Ovary (tissue), 10 donors: ENCODE data around the gene GOLGA8K. TPM values are rescaled to one million over a fixed set of nuclear protein-coding genes. Genes with fewer than 3 reads are reported as not detected.
"Not testable (repeated sequence)": the region's sequence is repeated elsewhere in the genome, so short reads cannot be mapped to it uniquely, and the experiment has no call there.

ENCODE experiments used
- DNase-seq, 5 donors: peaks; one replicate each; pipeline ENCODE4 v3.0.0-alpha.2; 2019 to 2020
- H3K27ac ChIP-seq, 2 donors: fragments of 200-600 bp; one replicate each; pipeline versions ENCODE4 v1.5.1 to v1.8.0; 2019 to 2022
- H3K27me3 ChIP-seq: fragments of 200-600 bp; one replicate; pipeline ENCODE4 v1.8.0; 2022
- H3K36me3 ChIP-seq: fragments of 200-600 bp; sonication (generic); one replicate; pipeline ENCODE4 v1.5.1; 2019
- H3K4me1 ChIP-seq: one replicate; pipeline ENCODE4 v1.8.1; 2013; ENCODE audit warnings: mild to moderate bottlenecking, moderate library complexity; ENCODE audit not compliant: insufficient read depth
- H3K4me3 ChIP-seq: fragments of 200-600 bp; sonication (generic); one replicate; pipeline ENCODE4 v1.5.1; 2017
- H3K9me3 ChIP-seq, 2 donors: fragments of 200-600 bp in 1 of 2; sonication (generic) in 1 of 2; one replicate each; pipeline versions ENCODE4 v1.5.1 to v1.8.1; 2013 to 2019; ENCODE audit warnings: mild to moderate bottlenecking in 1 of 2, moderate library complexity in 1 of 2
- WGBS, 3 donors: extraction: QIAGEN DNeasy Blood & Tissue Kit in 1 of 3; methylation state at CpG; one replicate each; pipeline versions ENCODE4 v1.1.5 to v1.1.7; 2013 to 2017; 5-methylcytosine and 5-hydroxymethylcytosine counted together
- intact Hi-C, 4 donors: fragments of 100-400 bp; cut with DNase I; formaldehyde crosslinking; loops; one replicate each; pipeline versions ENCODE4 v1.11.0 to v1.15.1; 2022 to 2023
- long read RNA-seq, 3 donors: library from polyadenylated mRNA in 2 of 3; unstranded in 2 of 3; transcript quantifications; one replicate each; pipeline ENCODE4 v2.0.0 and lab custom pipeline, GENCODE V29; 2021 to 2026
- polyA plus RNA-seq, 2 donors: library from polyadenylated mRNA; stranded (reverse); fragments of 200-250 nt in 1 of 2; fragments of 350-450 nt in 1 of 2; fragmentation: Illumina TruSeq in 1 of 2; extraction: RNeasy Lipid Tissue Mini Kit (QIAGEN cat#74804) in 1 of 2; gene quantifications; one replicate each; pipeline ENCODE4 v1.2.3, GENCODE V29; 2013 to 2014
- total RNA-seq, 7 donors: library from RNA; depleted of rRNA in 2 of 7; stranded (reverse); fragments of >200 nt in 2 of 7; fragmentation: NEBNext Ultra II Directional in 3 of 7; extraction: Animal tissue kit (Norgen Biotek cat#: 25700) in 3 of 7; gene quantifications; one replicate each; pipeline versions ENCODE4 v1.1.0 to v1.2.4, GENCODE V29; 2016 to 2023
- donor health status: DM: no; HTN: no; CAD: no; lungs with moderate emphysema.
- donor health status: DM: no; HTN: no; CAD: no.
- donor health status: Bipolar disorder and iron deficiency.
- donor health status: DM: yes; HTN: yes; CAD: no.
- donor health status: DM: no; HTN: no; CAD: no.
- donor health status: DM: yes; HTN: yes; CAD: no.

Gene GOLGA8K, protein sequence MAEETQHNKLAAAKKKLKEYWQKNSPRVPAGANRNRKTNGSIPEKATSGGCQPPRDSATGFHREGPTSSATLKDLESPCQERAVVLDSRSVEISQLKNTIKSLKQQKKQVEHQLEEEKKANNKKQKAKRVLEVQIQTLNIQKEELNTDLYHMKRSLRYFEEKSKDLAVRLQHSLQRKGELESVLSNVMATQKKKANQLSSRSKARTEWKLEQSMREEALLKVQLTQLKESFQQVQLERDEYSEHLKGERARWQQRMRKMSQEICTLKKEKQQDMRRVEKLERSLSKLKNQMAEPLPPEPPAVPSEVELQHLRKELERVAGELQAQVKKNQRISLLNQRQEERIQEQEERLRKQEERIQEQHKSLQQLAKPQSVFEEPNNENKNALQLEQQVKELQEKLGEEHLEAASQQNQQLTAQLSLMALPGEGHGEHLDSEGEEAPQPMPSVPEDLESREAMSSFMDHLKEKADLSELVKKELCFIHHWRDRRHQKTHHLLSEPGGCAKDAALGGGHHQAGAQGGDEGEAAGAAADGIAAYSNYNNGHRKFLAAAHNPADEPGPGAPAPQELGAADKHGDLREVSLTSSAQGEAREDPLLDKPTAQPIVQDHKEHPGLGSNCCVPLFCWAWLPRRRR
- total RNA-seq (1 to 10 TPM in 1 of 7 donors, under 1 TPM in 5, not detected in 1; 0.11 to 1.8 (median 0.75) TPM), polyA plus RNA-seq (under 1 TPM; 0.12 to 0.60 TPM)
- long read RNA-seq, donor 1, result 0 reads
- long read RNA-seq, donor 2, result 0 reads
- long read RNA-seq, donor 3, result 0 reads

DNA sequence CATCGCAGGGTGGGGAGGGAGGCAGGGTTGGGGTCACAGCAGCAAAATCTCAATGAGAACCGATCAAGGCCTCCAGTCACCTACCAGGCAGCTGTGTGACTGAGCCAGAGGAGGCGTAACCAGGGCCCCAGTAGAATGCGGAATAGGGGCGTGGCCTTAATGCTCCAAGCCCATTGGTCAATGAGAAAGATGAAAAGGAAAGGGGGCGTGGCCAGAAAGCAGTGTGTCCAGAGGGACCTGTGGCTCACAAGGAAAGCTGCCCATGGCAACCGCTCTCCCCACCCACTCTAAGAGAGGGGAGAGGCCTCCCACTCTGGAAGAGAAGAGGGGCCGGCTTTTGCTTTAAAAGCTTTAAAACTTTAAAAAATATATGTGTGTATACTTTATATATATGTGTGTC is at the start of gene GOLGA8K:
Gene GOLGA8K (minus strand): TSS at position 101 of the 400 bp plus-strand sequence. CDS start 98 bp downstream, at position 3.
- intact Hi-C loops, result not testable (repeated sequence)
- no CpG with 5 or more reads among the region's 8 CpGs for WGBS, 3 donors

DNA sequence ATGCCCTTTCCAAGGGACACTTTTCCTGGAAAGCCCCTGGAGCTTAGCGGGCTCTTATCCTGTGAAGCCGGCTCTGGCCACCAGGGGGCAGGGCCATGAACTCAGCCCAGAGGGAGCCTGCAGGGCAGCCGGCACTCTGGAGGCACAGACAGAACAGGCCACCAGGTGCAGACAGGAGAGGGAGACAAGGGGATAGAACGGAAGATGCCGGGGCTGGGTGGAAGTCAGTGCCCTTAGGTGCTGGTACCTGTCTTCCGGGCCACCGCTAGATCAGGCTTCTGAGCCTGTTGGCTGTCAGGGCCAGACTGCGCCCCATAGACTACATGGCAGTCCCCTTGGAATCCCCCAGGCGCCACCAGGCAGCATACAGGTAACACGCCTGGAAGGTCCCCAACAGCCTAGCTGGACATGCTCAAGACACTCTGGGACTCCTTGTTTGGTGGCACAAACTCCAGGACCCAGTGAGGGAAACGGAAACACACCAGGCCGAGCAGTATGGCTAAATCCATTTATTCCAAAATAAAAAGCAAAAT is 37.4 kb upstream of the GOLGA8K start:
- H3K36me3 ChIP-seq, H3K27me3 ChIP-seq, intact Hi-C loops, DNase-seq, H3K27ac ChIP-seq, H3K4me3 ChIP-seq, H3K4me1 ChIP-seq, H3K9me3 ChIP-seq: not testable (repeated sequence)
- WGBS, 3 donors, result 32% methylated on average over 5 of the region's 12 CpGs; no CpG with 5 or more reads in 2 of the 3 donors

More for the DNA sequence above, at the start of gene GOLGA8K:
- not testable (repeated sequence) for DNase-seq, H3K27me3 ChIP-seq, H3K9me3 ChIP-seq, H3K27ac ChIP-seq, H3K36me3 ChIP-seq, H3K4me1 ChIP-seq, H3K4me3 ChIP-seq

DNA sequence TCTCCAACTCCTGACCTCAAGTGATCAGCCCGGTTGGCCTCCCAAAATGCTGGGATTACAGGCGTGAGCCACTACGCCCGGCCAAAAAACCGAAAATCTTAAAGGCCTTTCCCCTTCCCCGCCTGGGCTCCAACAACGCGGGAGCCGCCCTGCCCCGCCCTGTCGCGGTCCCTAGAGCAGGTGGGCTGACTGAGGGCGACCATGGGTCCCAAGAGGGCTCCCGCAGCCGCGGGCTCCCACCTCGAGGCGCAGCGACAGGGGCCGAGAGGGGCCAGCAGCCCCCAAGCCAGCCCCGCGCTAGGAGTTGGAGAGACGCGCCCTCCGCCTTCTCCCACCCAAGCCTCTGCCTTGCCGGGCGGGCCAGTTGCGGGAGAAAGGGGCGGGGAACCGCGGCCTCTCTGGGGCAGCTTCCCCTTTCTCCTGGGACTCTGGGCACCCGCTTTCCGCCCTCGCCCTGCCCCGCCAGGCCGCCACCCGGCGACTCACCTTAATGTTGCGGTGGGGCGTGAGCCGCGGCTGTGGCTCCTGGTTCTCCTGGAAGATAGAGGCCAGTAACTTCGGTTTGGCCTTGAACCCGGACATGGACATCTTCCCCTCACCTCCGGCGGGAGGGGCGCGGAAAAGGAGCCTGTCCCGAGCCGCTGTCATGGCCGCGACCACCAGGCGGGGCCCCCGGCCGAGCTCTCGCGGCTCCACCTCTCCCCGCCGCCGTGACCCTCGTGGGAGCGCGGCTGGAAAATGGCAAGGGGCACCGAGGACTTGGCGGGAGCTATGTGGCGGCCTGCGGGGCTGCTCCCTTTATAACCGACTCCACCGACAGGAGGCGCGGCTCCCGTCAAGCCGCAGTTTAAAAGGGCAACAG is 31.2 kb upstream of the GOLGA8K start:
- H3K4me1 ChIP-seq, intact Hi-C loops, H3K9me3 ChIP-seq, H3K4me3 ChIP-seq, H3K27me3 ChIP-seq, H3K27ac ChIP-seq, H3K36me3 ChIP-seq, DNase-seq: not testable (repeated sequence)
- WGBS, 3 donors, result no CpG with 5 or more reads among the region's 73 CpGs

DNA sequence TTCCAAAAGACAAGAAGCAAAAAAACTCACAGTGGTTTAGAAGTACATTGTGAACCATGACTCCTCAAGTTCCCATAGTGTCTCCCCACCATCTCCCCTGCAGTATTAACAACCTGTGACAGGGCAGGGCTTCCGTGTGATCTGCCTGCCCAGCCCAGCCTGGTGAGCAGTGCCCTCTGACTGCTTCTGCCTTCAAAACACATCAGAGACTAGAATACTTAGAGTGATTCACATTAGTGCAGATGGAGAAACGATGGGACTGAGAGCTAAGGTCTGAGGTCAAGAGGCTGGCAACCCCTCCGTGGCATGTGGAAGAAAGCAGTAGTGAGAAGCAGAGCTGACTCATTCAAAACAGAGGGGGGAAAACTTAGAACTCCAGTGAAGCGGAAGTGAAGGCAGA is 24.5 kb upstream of the GOLGA8K start:
- H3K27me3 ChIP-seq, H3K4me3 ChIP-seq, H3K9me3 ChIP-seq, intact Hi-C loops, H3K36me3 ChIP-seq, H3K4me1 ChIP-seq, H3K27ac ChIP-seq, DNase-seq: not testable (repeated sequence)
- 11 to 48% (median 17%) methylated on average over 1 of the region's 4 CpGs for WGBS, 3 donors

DNA sequence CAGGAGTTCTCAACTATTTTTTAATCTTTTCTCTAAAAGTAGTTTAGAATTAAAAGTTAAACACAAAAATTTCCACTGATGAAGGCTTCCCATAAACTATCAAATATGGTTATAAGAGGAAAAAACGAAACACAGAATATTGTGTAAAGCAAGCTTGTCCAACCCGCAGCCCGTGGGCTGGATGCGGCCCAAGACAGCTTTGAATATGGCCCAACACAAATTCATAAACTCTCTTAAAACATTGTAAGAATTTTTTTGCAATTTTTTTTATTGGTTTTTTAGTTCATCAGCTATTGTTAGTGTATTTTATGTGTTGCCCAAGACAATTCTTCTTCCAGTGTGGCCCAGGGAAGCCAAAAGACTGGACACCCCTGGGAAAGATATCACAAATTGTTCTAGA is 23.4 kb upstream of the GOLGA8K start:
- H3K9me3 ChIP-seq, H3K27me3 ChIP-seq, intact Hi-C loops, DNase-seq, H3K27ac ChIP-seq, H3K36me3 ChIP-seq, H3K4me1 ChIP-seq, H3K4me3 ChIP-seq: not testable (repeated sequence)
- WGBS, 3 donors, result 77 to 92% (median 79%) methylated on average over 4 of the region's 4 CpGs

DNA sequence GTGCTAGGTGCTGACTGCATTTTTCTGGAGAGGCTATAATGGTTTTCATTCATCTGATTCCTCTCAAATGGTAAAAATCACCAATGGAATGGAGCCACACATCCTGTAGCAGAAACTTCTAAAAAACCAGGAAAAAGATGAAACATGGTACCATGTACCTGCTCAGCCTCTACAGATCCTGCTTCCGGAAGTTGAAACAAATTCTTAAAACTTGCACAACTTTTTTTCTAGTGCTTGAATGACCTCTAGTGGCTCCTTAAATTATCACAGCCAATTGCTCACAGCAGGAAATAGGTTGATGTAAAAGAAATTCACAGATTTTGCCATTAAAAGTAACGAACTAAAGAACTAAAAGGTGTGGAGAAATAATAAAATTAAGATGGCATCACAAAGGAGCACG is 4.8 kb upstream of the GOLGA8K start:
- H3K27ac ChIP-seq, H3K4me1 ChIP-seq, intact Hi-C loops, H3K9me3 ChIP-seq, H3K27me3 ChIP-seq, DNase-seq, H3K36me3 ChIP-seq, H3K4me3 ChIP-seq: not testable (repeated sequence)
- 0 to 7% (median 0%) methylated on average over 2 of the region's 3 CpGs for WGBS, 3 donors

DNA sequence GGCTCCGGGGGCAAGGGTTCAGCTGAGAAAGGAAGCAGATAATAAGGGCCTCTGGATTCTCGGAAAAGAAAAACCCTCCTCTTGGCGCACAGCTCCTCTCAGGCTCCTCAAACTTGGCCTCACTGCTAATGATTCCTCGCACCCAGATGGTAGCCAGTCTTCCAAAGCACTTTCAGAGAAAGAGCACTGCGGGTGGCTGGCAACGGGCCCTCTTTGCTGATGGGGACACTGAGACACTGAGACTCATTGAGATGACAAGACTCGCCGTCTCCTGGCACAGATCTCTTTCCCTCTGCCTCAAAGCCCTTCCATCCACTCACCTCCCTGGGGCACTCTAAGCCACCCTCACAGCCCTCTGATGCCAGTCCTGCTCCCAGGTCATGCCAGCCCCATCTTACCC is 6.6 kb downstream of the GOLGA8K start:
- H3K4me1 ChIP-seq, H3K9me3 ChIP-seq, intact Hi-C loops, H3K27me3 ChIP-seq, H3K4me3 ChIP-seq, H3K27ac ChIP-seq, H3K36me3 ChIP-seq: not testable (repeated sequence)
- DNase-seq, result peak in 1 of 5 donors; percentile 7
- 56 to 93% (median 91%) methylated on average over 2 to 5 of the region's 8 CpGs for WGBS, 3 donors

DNA sequence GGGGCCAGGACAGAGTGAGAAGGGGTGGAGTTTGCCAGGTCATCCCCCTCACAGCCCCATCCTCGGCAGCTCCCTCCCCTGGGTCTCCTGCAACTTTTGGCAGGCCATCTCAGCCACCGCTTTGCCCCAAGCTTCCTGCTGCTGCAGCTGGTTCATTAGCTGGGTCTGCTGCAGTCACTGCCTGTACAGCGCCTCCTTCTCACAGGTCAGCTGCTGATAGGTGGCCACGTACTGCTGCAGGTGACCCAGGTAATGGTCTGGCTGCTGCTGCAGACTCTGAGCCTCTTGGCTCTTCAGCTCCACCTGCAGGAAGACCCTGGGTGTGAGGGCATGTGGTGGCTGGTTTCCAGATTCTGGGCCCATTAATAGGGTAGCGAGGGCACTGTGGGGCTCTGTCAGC is 8.3 kb downstream of the GOLGA8K start:
- H3K27me3 ChIP-seq, H3K9me3 ChIP-seq, H3K27ac ChIP-seq, intact Hi-C loops, H3K36me3 ChIP-seq, H3K4me3 ChIP-seq, DNase-seq, H3K4me1 ChIP-seq: not testable (repeated sequence)
- 60 to 72% methylated on average over 1 to 2 of the region's 5 CpGs; no CpG with 5 or more reads in 1 of the 3 donors for WGBS, 3 donors

DNA sequence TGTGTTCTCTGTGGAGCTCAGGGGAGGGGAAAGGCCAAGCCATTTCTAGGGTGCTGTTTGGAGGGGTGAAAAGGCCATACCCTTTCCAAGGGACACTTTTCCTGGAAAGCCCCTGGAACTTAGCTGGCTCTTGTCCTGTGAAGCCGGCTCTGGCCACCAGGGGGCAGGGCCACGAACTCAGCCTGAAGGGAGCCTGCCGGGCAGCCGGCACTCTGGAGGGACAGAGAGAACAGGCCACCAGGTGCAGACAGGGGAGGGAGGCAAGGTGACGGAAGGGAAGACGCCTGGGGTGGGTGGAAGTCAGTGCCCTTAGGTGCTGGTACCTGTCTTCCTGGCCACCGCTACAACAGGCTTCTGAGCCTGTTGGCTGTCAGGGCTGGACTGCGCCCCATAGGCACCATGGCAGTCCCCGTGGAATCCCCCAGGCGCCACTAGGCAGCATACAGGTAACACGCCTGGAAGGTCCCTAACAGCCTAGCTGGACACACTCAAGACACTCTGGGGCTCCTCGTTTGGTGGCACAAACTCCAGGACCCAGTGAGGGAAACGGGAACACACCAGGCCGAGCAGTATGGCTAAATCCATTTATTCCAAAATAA is 14.9 kb downstream of the GOLGA8K start:
- intact Hi-C loops, H3K27me3 ChIP-seq, DNase-seq, H3K9me3 ChIP-seq, H3K36me3 ChIP-seq, H3K27ac ChIP-seq, H3K4me1 ChIP-seq, H3K4me3 ChIP-seq: not testable (repeated sequence)
- no CpG with 5 or more reads among the region's 14 CpGs for WGBS, 3 donors

DNA sequence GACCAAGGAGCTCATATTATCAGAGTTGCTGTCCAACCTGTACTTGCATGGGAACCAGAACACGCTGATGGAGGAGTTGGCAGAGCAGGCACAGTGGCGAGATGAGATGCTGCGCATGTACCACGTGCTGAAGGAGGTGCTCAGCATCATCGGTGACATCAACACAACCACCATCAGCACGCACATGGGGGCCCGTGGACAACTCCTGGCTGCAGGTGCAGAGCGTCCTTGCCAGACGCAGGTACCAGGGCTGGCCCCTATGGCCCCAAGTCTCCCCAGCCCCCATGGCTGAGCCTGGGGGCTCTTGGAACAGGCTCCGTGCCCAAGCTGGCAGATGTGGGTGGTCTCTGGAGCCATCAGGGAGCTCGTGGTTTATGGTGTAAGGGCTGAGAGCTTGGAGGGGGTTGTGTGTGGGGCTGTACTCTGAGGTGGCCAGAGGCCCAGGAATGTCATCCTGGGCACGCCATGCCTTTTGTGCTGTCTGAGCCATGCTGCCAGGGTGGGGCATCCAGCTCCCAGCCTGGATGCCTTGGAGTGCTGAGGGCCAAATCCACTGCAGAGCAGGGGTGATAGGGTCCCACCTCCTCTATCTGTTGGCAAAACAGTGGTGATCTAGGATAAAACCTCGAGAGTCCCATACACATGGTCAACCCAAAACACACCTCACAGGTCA is 17.1 kb downstream of the GOLGA8K start:
- intact Hi-C loops, H3K27ac ChIP-seq: not testable (repeated sequence)
- WGBS, 3 donors, result 88% methylated on average over 7 of the region's 13 CpGs; no CpG with 5 or more reads in 2 of the 3 donors

More for the DNA sequence above, 17.1 kb downstream of the GOLGA8K start:
- H3K27me3 ChIP-seq, H3K4me3 ChIP-seq, DNase-seq, H3K9me3 ChIP-seq, H3K36me3 ChIP-seq, H3K4me1 ChIP-seq: not testable (repeated sequence)
